GM21390 (cell line): ENCODE data around the gene LRGUK.
A peak's percentile ranks its signal among the peaks of the same experiment; 100 is the strongest.
"Not testable (repeated sequence)": the region's sequence is repeated elsewhere in the genome, so short reads cannot be mapped to it uniquely, and the experiment has no call there.

ENCODE experiments used
- ATAC-seq: cut with Tn5 transposase; IDR thresholded peaks from one replicate; pipeline ENCODE4 v1.9.1; 2021; ENCODE audit not compliant: unreplicated experiment

Gene LRGUK, protein sequence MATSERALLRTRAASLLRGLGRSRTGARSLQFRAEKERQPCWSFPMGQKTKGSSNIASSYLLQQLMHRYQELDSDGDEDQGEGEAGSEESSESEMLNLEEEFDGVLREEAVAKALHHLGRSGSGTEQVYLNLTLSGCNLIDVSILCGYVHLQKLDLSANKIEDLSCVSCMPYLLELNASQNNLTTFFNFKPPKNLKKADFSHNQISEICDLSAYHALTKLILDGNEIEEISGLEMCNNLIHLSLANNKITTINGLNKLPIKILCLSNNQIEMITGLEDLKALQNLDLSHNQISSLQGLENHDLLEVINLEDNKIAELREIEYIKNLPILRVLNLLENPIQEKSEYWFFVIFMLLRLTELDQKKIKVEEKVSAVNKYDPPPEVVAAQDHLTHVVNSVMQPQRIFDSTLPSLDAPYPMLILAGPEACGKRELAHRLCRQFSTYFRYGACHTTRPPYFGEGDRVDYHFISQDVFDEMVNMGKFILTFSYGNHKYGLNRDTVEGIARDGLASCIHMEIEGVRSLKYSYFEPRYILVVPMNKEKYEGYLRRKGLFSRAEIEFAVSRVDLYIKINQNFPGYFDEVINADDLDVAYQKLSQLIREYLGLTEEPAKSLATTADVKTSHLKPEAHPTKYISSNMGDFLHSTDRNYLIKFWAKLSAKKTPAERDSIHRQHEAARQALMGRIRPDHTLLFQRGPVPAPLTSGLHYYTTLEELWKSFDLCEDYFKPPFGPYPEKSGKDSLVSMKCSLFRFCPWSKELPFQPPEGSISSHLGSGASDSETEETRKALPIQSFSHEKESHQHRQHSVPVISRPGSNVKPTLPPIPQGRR

DNA sequence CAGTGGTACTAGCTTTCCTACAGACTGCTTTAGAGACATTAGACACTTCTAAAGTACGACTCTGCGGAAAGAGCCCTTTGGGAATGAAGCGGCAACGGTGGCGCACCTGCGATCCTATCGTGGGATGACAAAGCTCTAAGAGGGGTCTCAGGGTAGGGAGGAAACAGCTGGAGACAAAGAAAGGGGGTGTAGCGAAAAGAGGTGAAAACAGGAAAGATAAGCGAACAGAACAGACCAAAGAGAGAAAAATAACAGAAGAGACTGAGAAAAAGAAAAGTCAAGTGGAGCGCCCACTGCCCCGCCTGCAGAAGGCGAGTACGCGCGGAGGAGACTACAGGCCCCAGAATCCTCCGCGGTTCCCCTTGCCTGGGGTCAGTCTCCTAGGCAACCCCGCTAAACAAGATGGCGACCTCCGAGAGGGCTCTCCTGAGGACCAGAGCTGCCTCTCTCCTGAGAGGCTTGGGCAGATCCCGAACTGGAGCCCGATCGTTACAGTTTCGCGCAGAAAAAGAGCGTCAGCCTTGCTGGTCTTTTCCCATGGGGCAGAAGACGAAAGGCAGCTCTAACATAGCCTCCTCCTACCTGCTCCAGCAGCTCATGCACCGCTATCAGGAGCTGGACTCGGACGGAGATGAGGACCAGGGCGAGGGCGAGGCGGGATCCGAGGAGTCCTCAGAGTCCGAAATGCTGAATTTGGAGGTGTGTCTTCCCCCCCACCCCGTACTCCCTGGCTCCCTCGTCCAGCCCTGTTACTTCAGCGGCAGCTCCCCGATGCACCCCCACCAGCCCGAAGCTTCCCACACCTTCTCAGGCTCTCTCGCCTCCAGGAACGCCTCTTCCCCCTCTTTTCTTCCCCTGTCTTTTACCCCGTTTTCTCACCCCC, at the start of gene LRGUK:
TSS of gene LRGUK (plus strand) at position 375 of the 883 bp plus-strand sequence. CDS start at position 403, 28 bp downstream.
- peak; percentile 100 for ATAC-seq

DNA sequence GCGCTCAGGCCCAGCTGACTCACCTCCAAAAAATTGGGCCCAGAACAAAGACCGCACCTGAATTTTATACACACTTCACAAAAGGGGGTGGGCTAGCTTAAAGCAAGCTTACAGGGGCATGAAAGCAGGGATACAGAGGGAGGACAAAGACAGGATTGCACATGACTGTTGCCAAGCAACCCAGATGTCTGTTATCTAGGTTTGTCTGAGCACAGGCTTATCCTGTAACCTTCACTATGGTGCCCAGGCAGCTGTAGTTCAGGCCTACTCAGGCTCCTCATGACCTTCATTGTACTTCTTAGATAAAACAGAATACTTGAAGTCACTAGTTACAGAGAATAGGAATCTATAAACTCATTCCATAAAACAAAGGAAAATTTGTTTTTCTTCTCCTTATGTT, 49.6 kb upstream of the LRGUK start:
- not testable (repeated sequence) for ATAC-seq

DNA sequence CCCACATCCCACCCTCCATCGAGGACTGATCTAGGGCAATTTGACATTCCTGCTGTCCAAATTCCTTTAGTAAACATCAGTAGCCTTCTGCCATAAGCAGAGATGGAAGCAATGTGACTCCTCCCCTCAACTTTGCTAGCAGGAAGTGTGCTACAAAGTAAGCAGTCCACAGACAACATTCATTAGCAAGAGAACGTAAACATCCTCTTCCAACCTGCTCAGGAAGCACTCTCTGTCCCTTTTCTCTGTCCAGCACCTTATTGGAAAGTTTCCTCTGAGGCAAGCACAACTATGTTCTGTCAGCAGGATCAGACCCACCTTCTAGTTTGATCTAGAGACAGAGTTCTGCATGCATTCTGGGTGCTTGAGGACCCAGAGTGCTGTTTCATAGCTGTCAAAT, 48.1 kb upstream of the LRGUK start:
- ATAC-seq = no peak

DNA sequence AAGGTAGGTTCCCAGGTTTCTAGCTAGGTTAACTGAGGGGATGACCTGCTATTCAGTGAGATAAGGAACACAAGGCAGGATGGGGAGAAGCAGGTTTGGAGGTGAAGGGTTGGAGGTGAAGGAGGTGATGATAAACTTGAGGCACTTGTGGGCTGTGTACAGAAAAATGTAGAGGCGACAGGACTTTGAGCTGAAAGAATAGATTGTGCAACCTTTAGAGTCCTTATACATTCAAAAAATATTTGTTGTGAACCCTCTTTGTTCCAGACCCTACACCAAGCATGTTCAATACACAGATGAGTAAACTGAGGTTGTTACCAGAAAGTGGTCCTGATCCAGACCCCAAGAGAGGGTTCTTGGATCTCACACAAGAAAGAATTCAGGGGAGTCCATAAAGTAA, 45.4 kb upstream of the LRGUK start:
- no peak for ATAC-seq

DNA sequence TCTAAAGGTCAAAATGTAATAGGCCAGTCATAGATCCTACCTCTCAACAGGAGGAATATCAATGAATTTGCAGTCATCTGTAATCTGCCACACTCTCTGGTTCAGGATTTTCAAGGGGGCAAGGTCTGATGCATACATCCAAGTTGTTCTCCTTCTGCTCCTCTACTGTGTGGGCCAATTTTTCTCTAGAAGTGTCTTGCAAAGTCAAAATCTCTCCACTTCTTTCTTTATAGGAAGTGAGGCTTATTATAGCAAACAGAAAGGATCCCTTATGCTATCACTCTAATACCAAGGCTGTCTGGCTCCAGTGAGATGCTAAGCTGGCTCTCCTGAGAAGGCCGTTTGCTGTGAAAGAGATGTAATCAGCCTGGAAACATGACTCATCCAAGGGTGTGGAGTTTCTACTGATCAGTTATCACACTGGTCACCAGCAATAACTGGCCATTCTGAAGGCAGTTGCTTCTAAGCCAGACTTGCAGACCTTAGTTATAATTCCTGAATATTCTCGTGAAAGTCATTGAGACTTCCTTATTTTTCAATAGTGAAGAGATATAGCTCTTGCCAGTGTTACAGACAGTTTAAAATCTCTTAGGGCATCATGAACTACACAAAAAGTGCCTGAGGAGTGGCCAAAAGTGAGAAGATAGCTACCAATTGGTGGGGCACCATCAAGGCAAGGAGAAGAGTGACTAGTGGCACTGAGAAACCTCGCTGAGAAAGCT, 43.2 kb upstream of the LRGUK start:
- no peak for ATAC-seq

DNA sequence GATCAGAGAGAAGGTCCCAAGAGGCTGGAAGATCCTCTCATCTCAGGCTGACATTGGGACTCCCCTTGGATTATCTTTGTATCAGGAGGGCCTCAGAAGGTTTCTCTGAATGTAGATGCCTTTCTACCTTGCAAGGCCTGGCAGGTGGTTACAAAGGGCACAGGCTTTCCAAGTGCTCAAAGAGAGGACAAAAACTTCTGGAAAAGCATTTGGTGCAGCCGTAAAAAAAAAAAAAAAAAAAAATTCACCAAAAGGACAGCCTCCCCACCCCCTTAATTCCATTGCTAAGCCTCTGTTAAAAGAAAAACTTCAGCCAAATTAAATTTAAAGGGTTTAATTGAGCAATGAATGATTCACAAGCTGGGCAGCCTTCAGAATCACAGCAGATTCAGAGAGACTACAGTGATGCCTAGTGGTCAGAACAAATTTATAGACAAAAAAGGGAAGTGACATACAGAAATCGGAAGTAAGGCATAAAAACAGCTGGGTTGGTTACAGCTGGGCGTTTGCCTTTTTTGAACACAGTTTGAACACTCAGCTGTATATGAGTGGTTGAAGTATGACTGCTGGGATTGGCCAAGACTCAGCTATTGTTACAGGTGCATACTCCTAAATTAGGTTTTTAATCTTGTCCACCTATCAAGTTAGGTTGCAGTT, 42.5 kb upstream of the LRGUK start:
- peak; percentile 90 for ATAC-seq

DNA sequence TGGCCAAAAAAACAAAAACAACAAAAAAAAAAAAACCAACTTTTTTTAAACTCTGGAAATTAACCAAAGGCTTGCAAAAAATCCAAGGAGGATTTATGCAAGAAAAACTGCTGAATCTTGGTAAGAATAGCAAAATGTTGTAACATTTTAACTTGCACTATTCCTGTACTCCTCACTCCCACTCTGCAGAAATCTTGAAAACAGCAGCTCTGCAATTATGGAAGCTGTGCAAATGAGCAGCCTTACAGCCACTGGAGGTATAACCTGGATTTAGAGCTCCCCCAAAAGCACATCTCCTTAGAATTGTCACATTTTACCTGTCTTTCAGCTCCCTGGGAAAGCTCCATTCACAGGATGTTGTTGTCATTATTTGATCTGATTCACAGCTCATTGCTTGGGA, 41.8 kb upstream of the LRGUK start:
- no peak for ATAC-seq

DNA sequence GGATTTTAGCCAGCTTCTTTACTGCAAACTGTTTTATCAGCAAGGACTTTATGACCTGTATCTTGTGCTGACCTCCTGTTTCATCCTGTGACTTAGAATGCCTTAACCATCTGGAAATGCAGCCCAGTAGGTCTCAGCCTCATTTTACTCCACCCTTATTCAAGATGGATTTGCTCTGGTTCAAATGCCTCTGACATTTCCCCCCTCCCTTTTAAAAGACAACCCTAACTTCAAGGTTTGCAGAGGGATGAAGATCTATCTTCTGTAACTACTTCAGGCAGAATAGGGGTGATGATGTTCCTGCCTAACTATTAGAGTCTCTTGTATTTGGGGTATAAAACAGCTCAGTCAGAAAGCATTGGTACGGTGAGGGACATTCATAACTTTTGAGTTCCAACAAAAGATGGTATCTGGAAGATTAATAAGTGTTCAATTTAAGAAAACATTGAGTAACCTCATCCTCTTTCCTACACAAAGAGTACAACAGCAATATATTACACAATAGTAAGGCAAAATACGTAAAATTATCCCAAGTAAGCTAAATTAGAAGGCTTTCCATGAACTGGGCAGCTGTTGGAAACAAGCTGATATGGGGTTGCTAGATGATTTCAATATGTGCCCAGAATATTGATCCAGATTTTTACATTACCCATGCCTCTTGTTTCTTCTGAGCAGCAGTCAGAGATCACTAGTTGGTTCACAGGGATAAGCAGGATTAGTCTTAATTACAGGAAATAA, 40.0 kb upstream of the LRGUK start:
- no peak for ATAC-seq

DNA sequence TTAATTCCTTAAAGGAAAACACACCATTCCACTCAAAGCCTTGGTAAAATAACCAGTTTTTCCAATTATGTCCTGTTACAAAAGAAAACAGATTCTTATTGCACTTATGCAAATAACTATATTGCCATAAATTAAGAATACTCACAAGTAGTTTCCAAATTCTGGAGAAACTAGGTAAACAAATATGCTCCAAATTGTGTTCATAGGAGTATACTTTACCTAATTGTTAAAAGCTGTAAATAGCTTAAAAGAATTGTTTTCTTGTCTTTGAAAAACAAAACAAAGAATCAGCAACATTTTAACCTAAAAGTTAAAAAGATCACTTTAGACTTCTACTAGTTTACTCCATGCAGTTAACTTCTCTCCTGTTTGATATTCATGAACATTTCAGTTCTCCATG, 38.9 kb upstream of the LRGUK start:
- no peak for ATAC-seq

DNA sequence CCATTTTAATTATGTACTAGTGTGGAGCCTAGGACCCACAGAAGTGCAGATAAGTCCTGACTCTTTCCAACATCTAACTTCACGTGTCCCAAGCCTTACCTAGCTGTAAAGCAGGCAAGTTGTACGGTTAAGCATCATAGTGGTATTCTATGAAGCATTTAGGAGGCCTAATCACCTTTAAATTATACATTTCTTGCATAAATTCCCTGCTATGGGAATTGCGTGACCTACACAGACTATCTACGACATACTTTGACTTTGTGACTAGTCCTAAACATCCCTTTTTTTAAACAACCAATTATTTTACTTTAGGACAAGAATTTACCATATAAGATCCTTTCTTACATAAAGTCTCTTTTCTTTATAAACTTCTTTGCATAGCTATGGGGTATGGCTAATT, 37.7 kb upstream of the LRGUK start:
- no peak for ATAC-seq

DNA sequence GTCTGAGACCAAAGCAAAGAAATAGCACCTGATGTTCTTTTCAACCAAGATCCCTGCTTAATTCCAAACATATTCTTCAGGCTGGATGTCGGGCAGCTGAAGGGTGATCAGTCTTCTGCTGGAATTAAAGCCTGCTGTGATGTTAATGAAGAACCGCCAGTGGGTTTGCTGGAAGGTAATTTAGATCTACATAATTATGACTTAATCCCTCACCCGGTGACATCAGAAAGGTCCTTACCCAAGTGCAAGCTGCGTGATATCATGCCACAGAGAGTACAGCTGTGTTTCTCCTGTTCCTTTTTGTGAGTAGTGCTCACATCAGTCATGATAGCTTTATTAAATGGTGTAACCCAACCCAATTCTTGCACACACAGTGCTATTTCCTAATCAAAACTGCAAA, 29.1 kb upstream of the LRGUK start:
- ATAC-seq = no peak

DNA sequence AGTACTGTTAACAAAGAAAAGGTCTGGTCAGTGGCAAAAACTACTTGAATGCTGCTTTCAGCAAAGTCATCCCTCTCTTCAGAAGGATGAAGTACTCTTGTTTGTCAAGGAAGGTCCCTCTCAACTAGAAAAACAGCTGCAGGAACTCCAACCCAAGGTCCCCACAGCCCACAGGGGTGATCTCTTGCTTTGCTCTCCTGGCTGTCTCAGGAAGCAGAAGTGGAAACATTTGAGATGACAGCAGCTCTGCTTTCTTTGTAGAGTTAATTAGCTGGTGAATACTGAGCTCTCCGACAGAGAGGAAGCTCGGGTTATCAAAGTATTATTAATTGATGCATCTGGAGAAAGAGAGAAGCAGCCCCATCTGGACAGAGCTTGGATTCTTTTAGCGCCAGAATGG, 25.4 kb upstream of the LRGUK start:
- ATAC-seq = no peak

DNA sequence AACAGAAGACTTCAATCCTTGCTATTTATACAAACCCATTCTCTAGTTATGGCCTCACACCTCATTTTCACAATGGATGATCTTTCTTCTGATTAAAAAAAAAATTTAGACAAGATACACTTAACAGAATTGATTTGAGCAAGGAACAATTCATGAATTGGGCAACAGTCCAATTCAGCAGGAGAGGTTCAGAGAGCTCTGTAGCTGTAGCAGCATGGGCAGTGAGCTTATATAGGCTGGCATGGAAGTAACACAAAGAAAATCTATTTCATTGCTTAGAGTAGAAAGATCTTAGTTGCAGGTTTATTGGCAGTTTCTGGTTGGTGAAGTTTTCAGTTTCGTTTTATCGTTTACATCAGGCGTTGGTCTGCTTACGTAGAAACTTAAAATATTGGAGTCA, 23.0 kb upstream of the LRGUK start:
- no peak for ATAC-seq

DNA sequence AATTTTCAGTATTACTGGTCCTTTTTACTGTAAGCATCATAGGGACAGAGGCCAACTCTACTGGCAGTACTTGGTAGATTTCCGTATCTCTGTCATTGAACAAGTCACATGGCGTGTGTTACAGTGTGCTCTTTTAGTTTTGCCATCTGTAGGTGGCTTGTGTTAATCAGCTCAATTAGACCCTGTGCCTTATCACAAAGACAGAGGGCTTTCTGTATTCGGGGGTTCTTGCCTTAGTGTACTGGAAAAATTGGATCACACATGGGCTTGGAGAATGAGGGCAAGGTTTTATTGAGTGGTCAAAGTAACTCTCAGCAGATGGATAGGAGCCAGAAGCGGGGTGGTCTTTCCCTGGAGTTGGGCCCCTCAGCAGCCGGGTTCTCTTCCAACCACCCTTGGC, 21.3 kb upstream of the LRGUK start:
- ATAC-seq = no peak

DNA sequence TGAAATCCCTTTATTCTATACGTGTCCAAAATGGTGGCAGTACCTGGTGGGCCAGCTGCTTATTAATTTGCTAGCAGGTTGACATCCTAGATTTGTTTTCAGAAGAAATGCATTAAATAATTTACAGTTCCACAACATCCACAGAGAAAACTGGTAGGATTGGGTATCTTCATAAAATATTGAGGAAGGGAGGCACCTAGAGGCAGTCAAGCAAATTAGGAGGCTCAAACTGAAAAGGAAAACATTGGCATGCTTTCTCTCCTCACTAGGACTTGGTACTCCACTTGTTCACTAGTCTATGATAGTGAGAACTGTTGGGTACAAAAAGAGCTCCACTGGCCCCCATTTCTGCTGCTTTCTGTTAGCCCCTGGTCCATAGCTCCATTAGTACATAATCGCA, 18.3 kb upstream of the LRGUK start:
- ATAC-seq = no peak

DNA sequence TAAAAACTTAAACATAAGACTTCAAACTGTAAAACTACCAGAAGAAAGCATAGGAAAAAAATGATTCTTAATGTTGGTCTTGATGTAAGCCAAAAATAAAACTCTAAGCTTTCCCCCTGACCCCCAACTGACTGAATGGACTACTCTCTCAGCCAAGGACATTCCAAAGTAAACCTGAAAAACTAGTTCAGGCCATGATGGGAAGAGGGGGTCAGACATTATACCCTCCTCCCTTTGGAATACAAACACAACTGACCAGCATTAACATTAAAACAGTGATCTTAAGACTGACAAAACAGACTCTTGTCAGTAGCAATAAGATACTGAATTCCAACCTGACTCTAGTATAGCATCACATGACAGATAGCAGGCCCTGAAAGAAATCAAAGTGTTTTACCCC, 13.5 kb upstream of the LRGUK start:
- no peak for ATAC-seq

DNA sequence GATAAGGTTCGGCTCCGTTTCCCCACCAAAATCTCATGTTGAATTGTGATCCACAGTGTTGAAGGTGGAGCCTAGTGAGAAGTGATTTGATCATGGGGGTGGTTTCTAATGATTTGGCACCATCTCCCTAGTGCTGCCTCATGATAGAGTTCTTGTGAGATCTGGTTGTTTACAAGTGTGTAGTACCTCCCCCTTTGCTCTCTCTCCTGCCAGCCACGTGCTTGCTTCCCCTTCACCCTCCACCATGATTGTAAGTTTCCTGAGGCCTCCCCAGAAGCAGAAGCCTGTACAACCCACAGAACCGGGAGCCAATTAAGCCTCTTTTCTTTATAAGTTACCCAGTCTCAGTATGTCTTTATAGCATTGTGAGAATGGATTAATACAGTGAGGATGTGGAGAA, 12.1 kb upstream of the LRGUK start:
- ATAC-seq = no peak

DNA sequence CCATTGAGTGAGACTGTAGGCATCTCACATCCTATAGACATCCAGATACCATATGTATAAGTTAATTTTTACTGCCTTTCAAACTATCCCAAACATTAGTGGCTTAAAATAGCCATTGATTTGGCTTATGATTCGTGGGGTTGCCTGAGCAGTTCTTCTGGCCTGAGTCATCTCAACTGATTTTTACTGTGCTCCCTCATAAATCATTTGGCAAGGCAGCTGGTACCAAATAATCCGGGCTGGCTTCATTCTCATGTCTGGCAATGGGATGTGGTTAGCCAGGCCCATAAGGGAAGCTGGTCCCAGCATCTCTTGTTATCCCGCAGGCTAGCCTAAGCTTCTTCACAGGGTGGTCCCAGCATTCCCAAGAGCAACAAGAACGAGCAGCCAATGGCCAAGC, 6.7 kb upstream of the LRGUK start:
- no peak for ATAC-seq

DNA sequence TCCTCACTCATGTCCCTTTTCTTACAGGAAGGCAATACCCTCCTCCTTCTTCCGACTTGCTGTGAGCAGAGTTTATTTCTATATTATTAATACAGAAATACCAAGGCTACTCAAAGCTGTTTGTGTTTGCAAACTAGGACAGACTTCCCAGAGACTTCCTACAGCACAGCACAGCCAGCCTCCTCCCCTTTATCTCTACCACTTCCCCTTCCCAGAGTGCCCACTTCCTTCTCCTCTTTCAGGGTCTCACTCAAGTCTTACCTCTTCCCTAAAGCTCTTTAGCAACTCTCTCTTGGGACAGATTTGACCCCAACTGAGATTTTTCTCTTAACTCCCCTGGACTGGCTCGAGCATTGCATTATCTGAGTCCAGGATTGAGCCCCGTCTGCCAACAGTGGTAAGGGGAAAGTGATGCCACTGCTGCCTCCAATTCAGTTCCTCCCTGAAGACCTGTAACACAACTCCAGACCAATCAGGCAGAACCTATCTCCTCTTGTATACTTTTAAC, 5.5 kb upstream of the LRGUK start:
- no peak for ATAC-seq
